GM19238 (cell line): ENCODE data around the gene ADAMTSL2.

Source experiments
- DNase-seq: peaks from one replicate; pipeline ENCODE4 v3.0.0; 2011; ENCODE audit warnings: low spot score; ENCODE audit not compliant: insufficient read length

Gene ADAMTSL2

DNA sequence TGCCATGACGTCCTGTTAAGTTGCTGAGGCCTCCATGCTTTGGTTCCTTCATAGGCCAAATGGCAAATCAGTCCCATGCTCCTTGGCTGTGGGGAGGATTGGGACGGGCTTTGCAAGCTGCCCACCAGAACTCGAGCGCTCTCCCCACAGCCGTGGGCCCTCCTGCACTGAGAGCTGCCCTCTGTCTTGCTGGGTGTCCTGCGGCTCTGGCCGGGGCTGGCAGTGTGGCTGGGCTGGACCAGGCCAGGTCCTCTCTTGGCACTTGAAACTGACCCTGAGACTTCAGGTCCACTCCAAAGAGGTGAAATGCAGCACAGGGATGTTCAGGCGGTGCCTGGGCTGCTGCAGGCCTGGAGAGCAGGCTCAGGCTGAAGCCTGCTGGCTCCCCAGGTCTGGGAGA, 16.8 kb upstream of the ADAMTSL2 start:
- no peak for DNase-seq

DNA sequence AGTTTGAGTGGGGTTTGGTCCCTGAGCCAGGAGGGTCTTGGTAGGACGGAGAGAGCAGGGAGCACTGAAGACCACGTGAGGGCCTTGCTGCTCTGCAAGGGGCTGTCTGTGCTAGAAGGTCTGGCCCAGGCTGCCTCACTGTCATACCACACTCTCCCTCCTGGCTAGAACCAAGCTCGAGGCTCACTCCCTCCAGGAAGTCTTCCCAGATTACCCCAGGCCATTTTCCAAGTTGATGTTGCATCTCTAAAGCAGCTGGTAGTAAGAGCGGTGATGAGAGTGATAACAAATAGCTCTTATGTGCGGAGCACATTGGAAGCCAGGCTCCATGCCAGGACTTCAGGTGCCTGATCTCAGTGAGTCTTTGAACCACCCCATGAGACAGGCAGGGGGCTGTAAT, 16.3 kb upstream of the ADAMTSL2 start:
- no peak for DNase-seq

DNA sequence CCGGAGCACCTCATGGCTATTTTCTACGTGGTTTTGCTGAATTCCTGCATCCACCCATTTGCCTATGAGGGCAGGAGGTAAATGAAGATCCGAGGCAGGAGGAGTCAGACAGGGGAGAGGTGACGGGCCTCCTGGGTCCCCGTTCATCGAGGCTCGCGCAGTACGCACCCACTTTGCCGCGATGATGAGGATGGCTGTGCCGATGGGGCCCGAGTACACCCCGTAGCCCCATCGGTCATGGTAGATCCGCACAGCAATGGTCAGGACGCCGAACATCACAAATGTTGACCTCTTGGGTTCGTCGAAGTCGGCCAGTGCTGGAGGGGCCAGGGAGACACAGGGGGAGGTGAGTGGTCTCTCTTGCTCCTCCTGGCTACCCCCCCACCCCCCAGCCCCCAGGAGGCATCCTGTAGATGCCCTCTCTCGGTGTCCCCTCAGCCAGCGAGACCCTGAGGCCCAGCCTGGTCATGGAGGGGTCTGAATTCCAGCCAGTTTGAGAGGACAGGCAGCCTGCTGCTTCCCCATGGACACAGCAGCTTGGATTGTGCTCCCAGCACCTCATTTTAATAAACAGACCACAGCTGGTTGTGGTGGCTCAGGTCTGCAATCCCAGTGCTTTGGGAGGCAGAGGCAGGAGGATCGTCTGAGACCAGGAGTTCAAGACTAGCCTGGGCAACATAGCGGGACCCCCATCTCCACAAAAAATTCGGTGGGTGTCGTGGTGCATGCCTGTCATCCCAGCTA, 15.6 kb upstream of the ADAMTSL2 start:
- no peak for DNase-seq

DNA sequence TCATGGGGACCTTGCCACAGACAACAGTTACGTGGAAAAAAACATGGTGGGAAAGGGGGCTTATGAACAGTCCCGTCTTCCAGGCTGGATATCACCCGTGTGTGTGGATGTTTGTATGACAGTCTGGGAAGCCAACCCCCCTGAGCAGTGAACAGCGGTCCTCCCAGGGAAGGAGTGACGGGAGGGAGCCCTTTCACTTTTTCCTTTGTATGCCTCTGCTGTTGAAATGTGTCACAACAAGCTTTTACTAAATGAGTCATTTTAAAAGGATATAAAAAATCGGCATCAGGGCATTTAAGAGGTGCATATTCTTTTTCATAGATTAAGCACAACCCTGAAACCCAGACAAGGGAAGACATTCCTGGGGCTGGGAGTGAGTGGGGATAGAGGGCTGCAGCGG, 14.8 kb upstream of the ADAMTSL2 start:
- no peak for DNase-seq

DNA sequence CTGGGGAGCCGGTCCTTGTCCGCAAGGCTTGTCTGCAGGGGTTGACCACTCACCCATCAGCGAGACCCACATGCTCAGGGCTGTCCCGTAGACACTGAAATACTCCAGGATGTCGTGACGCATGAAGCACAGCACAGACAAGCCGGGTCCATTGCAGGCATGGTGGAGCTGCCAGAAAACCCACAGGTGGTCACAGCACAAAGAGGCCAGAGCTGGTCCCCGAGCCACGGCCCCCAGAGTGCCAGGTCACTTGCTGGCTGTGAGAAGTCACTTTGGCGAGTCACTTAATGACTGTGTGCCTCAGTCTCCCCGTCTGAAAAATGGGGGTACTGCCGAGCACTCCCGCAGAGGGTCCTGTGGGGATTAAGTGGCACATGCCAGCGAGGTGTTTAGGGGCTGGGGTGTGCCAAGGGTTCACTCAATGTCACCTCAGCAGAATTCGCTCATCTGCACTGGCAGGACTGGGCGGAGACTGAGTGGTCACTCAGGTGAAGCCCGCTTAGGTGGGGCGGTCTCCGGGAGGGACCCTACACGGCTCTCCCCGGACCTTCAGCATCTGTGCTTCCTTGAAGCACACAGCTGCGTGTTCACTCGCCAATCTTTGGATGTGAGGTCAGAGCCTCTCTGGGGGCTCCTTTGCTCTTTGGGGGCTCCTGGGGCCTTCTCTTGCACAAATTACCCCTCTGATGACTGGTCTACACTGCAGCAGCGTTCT, 14.2 kb upstream of the ADAMTSL2 start:
- DNase-seq: no peak

DNA sequence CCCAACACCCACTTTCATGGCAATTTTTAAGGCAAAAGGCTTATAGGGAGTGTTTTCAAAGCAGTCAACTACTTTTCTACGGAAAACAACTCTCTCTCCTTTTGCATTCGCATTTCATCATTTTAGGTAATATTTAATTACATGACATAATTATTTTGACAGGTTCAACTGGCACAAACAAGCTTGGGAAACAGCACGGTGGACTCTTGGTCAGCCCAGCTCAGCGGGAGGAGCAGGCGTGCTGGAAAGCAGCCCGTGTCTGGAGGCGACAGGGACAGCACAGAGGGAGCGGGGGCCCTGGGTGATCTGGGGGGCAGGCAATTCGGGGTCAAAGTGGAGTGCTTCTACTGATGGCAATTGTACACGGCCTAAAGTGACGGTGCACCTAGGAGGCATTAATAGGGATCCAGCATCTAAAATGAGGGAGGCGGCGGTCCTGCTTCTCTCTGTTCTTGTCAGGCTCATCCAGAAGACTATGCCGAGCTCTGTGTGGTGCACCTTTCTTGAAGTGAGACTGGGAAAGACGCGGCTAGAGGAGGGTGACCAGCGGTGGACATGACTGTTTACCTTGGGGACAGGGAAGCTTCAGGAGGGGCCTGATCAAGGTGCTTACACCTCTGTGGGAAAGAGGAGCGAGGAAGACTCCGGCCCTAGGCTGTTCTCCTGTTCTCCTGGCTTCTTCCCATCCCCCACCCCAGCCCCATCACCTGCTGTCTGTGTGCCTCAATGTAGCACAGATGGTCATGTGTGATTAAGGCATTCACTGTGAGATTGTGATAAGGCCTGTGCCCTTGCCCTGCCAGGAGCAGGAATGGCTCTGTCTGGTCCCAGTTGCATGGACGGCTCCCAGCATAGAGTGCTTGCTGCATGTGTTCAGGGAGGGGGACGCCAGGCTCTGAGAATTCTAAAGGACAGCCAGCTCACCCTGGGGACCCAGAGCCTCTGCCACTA, 13.1 kb upstream of the ADAMTSL2 start:
- DNase-seq: no peak

DNA sequence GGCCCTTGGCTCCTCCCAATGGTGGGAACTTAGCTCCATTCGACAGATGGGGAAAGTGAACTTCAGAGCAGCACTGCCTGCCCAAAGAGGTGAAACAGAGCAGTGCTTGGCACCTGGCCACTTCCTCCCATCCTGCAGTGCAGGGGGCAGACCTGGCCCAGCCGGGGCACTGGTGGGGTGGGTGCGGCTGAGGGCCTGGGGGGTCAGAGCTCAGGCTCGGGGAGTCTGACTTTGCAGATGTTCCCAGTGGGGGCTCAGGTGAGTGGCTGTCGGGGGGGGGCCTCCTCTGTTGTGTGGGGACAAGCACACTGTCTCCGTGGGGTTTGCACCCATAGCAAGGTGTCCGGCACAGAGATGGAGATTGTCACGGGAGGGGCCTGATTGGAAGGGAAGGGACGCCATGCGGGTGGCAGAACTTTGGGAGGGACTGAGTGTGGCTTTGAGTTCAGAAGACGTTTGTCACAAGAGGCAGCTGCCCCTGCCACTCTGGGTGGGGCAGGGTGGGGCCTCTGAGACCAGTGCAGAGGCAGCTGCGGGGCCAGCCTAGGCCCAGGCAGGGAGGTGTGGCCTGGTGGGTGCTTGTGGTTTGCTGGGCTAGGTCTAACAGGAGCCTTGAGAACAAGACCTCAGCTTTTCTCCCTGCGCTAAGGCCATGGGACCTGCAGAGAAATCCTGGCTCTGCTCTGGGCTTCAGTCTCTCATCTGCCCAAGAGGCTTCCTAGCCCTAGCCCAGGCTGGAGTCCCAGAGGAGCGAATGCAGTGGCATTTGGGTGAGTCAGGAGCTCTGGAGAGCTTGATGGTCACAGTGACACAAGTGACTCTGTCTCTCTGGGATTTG, 12.2 kb upstream of the ADAMTSL2 start:
- no peak for DNase-seq

DNA sequence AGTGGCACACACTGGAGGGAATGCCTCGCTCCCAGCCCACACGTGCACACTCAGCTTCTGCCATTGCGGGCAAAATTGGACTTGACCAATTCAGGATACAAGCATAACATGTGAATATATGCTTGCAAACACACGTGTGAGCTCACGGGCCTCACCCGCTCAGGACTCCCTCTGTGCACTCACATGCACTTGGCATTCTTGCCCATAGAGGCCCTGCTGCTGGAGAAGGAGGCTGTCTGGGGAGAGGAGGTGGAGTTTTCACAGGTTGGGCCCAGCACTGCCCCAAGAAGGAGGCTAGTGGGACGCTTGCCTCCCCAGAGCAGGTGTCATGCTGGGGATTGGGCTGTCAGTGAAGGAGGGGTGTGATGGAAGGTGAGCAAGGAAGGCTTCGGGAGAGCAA, 11.4 kb upstream of the ADAMTSL2 start:
- no peak for DNase-seq

DNA sequence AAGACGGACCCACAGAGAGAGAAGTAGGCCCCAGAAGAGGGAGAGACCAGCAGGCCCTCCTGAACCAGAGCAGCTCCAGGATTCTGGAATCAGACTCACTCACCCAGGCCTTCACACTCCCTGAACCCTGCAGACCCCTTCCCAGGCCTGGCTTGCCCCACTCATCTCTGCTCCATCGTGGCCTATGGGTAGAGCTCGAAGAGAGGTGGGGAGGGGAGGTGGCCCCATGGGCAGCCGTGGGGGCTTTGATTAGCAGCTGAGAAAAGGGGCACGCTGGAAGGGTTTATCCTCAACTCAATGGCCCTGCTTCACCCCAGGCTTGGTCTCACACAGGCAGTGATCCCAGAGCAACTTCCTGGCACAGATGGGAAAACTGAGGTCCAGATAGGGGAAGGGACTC, 10.4 kb upstream of the ADAMTSL2 start:
- DNase-seq: no peak

DNA sequence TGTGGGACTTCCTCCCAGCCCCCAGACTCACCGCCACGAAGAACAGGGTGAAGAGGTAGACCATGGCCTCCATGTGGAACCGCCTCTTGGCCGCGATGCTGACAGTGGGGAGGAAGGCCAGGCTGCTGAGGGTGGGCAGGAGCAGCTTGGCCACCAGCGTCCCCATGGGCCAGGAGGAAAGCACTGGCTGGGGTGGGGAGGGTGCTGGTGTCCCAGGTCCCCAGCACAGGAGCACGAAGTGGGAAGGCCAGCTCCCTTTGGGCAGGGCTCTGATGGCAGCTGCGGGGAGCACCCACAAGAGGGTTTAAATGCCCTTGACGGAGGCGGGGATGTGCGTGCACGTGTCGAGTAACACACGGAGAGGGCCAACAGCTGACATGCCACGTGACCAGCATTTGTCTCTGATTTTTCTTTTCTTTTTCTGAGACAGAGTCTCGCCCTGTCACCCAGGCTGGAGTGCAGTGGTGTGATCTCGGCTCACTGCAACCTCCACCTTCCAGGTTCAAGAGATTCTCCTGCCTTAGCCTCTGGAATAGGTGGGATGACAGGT, 9.8 kb upstream of the ADAMTSL2 start, which contains the start of gene MYMK:
TSS of gene MYMK (minus strand) at position 281 of the 550 bp plus-strand sequence. CDS start at position 166, 115 bp downstream.
- DNase-seq: no peak

DNA sequence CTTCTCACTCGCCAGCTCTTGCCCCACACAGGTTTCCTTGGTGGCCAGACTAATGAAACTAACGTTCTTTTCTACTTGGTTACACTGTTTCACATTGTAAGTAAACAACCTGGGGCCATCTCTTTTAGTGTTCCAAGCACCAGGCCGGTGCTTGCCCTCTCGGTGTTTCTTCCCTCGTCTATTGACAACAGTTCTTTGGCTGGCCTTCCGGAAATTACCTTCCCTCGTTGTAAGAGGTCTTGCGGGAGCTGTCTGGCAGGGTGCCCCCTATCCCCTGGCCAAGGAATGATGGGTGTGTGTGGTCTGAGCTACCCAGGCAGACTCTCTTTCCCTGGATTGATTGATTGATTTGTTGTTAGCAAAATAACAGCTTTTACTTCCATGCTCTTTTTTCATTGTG, 8.8 kb upstream of the ADAMTSL2 start:
- DNase-seq: no peak

DNA sequence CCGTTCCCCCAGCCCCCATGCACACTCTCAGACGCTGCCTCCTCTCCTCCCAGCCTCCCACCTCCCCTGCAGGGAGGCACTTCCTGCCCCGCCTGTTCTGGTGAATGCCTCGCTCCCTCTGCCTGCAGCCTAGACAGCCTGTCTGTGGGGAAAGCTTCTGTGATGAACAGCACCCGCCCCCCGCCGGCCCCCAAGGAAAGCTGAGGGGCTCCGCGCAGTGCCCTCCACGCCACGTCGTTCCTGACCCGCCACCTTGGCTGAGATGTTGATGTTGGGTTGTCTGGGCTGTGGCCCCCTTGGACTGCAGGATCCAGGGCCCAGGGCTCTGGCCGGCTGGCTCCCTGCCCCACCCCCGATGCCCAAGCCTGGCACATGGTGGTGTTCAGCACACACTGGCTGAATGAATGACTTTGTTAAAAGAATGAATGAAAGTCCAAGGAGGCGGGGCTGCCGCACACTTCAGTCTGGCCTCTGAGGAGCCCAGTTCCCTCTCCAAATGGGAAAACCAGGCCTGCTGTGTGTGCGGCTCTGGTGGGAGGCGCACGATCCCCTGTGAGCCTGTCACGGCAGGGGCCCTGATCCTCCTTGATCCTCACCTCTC, 7.7 kb upstream of the ADAMTSL2 start:
- no peak for DNase-seq

DNA sequence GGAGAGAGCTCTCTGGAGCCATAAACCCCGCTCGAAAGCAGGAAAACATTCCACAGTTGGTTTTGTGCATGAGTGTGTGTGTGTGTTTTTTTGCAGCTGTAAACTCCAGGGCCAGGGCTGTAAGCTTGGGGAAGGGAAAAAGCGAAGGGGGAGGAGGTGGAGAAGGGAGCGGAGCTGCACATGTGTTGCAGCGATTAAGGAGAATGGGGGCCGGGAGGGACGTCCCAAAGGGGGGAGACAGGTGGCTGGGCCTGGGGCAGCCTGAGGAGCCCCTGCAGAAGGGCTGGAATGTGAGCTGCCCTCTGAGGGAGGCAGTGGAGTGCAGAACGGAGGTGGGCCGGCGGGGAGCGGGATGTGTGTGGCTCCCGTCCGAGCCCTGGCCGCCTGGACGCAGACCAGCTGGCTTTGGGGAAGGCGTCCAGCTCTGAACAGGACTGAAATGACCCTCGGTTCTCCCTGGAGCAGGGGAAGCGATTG, 7.0 kb upstream of the ADAMTSL2 start:
- DNase-seq: no peak

DNA sequence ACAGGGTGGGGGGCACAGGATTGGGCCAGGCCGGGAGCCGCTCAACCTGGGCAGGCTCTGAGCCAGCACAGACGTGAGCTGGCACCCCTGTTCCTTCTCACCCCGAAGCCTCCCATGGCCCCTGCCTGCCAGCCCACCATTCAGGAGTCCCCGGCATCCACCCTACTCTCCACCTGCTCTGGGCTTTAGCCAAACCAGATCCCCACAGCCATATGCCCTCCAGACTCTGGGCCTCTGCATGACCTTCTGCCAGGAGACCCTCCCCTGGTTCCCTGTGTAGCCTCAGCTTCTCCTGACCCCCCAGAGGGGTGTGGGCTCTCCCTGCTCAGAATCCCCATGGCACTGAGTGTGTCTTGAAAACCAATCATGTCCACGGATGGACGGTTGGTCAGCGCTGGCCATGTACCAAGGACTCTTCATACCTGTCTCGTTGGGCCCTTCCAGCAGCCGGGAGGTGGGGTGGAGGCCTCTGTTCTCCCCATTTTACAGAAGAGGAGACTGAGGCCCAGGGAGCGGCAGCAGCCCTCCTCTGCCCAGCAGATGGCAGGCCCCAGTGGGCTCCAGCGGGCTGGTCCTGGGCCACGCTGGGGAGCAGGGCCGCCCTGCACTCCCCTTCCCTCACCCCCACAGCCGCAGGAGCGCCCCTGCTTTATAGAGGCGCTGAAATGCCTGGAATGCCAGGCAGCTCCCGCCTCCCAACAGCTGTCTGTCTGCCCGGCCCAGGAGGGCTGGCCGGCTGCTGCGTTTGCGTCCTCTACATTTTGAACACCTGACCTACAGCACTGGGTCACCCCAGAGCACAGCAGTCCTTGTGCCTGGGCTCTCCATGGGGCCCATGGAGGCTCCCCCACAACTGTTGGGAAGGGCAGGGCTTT, 6.3 kb upstream of the ADAMTSL2 start:
- DNase-seq: no peak

DNA sequence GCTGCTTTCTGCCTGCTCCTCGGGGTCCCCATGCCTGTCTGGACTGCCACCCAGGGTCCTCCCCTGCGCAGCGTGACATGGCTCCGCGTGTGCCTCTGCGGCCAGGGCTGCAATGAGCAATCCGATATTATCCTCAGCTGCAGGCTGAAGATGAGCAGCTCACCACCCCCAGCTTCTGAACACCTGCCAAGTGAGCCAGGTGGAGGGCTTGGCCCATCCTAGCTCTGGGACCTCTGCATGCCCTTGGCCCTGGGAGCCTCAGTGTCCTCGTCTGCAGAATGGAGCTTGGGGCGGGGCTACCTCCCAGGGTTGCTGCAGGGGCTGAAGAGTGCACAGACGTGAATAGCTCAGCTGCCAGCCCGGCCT, 5.6 kb upstream of the ADAMTSL2 start:
- no peak for DNase-seq

DNA sequence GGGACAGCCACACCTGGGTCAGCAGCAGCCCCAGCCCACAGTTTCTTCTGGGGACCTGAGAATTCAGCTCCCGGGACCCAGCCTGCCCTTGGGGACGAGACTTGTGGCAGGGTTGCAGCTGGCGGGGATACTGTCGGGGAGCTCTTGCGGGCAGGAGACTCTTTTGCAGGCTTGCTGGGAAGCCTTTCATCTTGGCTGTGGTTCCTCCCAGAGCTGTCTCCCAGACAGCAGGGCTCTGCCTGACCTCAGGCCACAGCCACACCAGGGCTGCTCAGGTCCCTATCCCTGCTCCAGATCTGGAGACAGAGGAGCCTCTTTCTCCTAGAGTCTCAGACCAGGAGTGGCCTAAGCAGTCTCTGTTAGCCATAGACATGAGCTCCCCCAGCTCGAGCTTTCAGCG, 5.0 kb upstream of the ADAMTSL2 start:
- DNase-seq: no peak

DNA sequence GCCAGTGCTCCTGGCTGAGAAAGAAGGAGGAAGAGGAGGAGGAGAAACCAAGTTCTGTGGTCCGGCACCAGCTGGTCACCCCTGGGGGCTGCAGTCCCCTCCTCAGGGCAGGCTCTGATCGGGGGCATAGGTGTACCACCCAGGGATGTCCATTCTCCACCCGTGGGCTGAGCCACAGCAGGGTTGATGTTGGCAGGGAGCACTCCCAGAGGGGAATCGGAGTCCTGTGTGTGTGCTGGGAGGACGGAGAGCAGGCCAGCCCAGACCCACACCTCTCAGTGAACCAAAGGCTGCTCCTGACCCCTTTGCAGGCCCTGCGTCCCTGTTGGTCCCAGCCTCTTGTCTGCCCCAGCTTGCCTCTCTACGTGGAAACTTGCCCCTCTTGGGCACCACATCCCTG, 4.6 kb upstream of the ADAMTSL2 start:
- no peak for DNase-seq

DNA sequence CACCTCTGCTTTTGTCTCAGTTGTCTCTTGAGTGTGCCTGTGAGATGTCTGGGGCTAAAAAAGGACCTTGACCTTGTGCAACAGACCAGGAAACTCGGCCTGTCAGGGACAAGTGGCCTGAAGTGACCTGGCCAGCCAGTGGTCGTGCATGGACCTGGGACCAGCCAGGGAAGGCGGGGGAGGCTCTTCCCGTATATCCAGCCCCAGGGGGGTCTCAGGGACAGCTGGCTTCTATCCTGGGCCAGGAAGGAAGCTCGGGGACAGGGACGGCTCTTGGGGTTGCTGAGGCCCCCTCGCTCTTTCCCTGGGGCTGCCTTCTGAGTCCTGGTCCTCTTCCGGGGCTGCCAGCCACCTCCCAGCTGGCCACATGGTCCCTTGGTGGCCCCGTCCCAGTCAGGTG, 3.2 kb upstream of the ADAMTSL2 start:
- DNase-seq: no peak
